H1 (cell line): ENCODE data around the gene ZBTB40. TPM values are rescaled to one million over a fixed set of nuclear protein-coding genes. Genes with fewer than 3 reads are reported as not detected.
A peak's percentile ranks its signal among the peaks of the same experiment; 100 is the strongest.

Experiments
- CTCF ChIA-PET: fragments of 300-600 bp; sonication (Branson Sonifier 250); formaldehyde crosslinking; loops from one replicate; lab custom pipeline; 2021; ENCODE audit not compliant: partially characterized antibody; lab: Charles Lee
- POLR2A ChIA-PET: fragments of 300-600 bp; sonication (Branson Sonifier 250); formaldehyde crosslinking; loops from one replicate; lab custom pipeline; 2021; ENCODE audit warnings: inconsistent platforms; ENCODE audit not compliant: partially characterized antibody; lab: Charles Lee
- DNase-seq, 2 experiments: peaks; one replicate each; pipeline versions ENCODE4 v3.0.0 to v3.0.0-alpha.2; 2010 to 2022; ENCODE audit warnings: low spot score in 2 of 2, low read depth in 1 of 2, mixed read lengths in 1 of 2
- FAIRE-seq: peaks from 2 replicates; lab custom pipeline; 2011; peaks lifted over from hg19 to GRCh38; lab: Jason Lieb, UNC
- H2AFZ ChIP-seq: 2 replicates; pipeline ENCODE4 v1.8.1; 2012; ENCODE audit warnings: low read length, inconsistent platforms
- H2AK5ac ChIP-seq: 2 replicates; pipeline ENCODE4 v1.6.1; 2013; ENCODE audit warnings: low read depth, low read length
- H2BK120ac ChIP-seq: replicated peaks from 2 replicates; pipeline ENCODE3; 2013; ENCODE audit warnings: low read depth, low read length, inconsistent platforms
- H2BK12ac ChIP-seq: 2 replicates; pipeline ENCODE4 v1.6.1; 2013; ENCODE audit warnings: low read depth, low read length
- H2BK15ac ChIP-seq: 2 replicates; pipeline ENCODE4 v1.6.1; 2013; ENCODE audit warnings: low read length
- H2BK20ac ChIP-seq: 2 replicates; pipeline ENCODE4 v1.6.1; 2013; ENCODE audit warnings: low read length
- H2BK5ac ChIP-seq: 2 replicates; pipeline ENCODE4 v1.6.1; 2013; ENCODE audit warnings: low read depth, low read length
- H3K14ac ChIP-seq: 2 replicates; pipeline ENCODE4 v1.6.1; 2013; ENCODE audit warnings: inconsistent platforms; ENCODE audit not compliant: insufficient read length
- H3K18ac ChIP-seq: 2 replicates; pipeline ENCODE4 v1.6.1; 2013; ENCODE audit warnings: low read length; ENCODE audit errors: extremely low read depth
- H3K23ac ChIP-seq: 2 replicates; pipeline ENCODE4 v1.6.1; 2013; ENCODE audit warnings: inconsistent platforms; ENCODE audit not compliant: insufficient read length
- H3K23me2 ChIP-seq: 2 replicates; pipeline ENCODE4 v1.6.1; 2013; ENCODE audit warnings: low read depth, low read length
- H3K27ac ChIP-seq: 2 replicates; pipeline ENCODE4 v1.6.1; 2011; ENCODE audit warnings: low read depth, low read length, inconsistent platforms
- H3K27me3 ChIP-seq, 4 experiments: replicated peaks in 1 of 4; 1 replicate in 1 of 4; 2 replicates in 3 of 4; pipeline versions ENCODE4 v1.6.1 to v1.8.1; 2011 to 2013; ENCODE audit warnings: low read length in 3 of 4, mild to moderate bottlenecking in 3 of 4, inconsistent platforms in 2 of 4, mixed read lengths in 2 of 4, moderate library complexity in 1 of 4; ENCODE audit not compliant: control insufficient read depth in 3 of 4, insufficient read depth in 3 of 4; ENCODE audit errors: extremely low read depth in 1 of 4
- H3K36me3 ChIP-seq, 4 experiments: 2 replicates each; pipeline versions ENCODE4 v1.6.1 to v1.8.1; 2011 to 2013; ENCODE audit warnings: mild to moderate bottlenecking in 4 of 4, low read length in 3 of 4, moderate library complexity in 2 of 4, control low read depth in 1 of 4, inconsistent platforms in 1 of 4; ENCODE audit not compliant: insufficient read depth in 4 of 4, control insufficient read depth in 2 of 4
- H3K4ac ChIP-seq: replicated peaks from 2 replicates; pipeline ENCODE3; 2013; ENCODE audit warnings: low read length, low read depth, mixed read lengths, inconsistent platforms; ENCODE audit not compliant: insufficient read length
- H3K4me1 ChIP-seq, 4 experiments: replicated peaks in 1 of 4; 1 replicate in 1 of 4; 2 replicates in 3 of 4; pipeline versions ENCODE4 v1.6.1 to v1.8.1; 2011 to 2013; ENCODE audit warnings: low read length in 3 of 4, inconsistent platforms in 2 of 4, mixed read lengths in 1 of 4; ENCODE audit not compliant: insufficient read depth in 4 of 4, control insufficient read depth in 3 of 4
- H3K4me2 ChIP-seq, 2 experiments: 2 replicates each; pipeline versions ENCODE4 v1.6.1 to v1.8.1; 2011 to 2013; ENCODE audit warnings: low read depth in 2 of 2, low read length in 2 of 2, control low read depth in 1 of 2, inconsistent platforms in 1 of 2, mild to moderate bottlenecking in 1 of 2; ENCODE audit not compliant: insufficient read depth in 1 of 2
- H3K4me3 ChIP-seq, 4 experiments: fragments of 200-600, 300-600 bp in 1 of 4; sonication (generic), shearing (Covaris generic), sonication (Bioruptor Twin) in 1 of 4; 2 replicates each; pipeline versions ENCODE4 v1.5.1 to v1.8.1; 2011 to 2016; ENCODE audit warnings: low read length in 4 of 4, low read depth in 3 of 4, control low read depth in 2 of 4, inconsistent platforms in 2 of 4, mild to moderate bottlenecking in 2 of 4, mixed read lengths in 1 of 4, moderate library complexity in 1 of 4; ENCODE audit not compliant: insufficient read depth in 2 of 4; ENCODE audit errors: extremely low read depth in 1 of 4
- H3K56ac ChIP-seq: replicated peaks from 2 replicates; pipeline ENCODE3; 2013; ENCODE audit warnings: low read depth, mild to moderate bottlenecking, mixed read lengths, low read length, inconsistent platforms; ENCODE audit not compliant: insufficient read length
- H3K79me1 ChIP-seq: 2 replicates; pipeline ENCODE4 v1.6.1; 2013; ENCODE audit warnings: low read depth, low read length, control low read depth
- H3K79me2 ChIP-seq, 2 experiments: 2 replicates each; pipeline versions ENCODE4 v1.6.1 to v1.8.1; 2012 to 2013; ENCODE audit warnings: low read length in 2 of 2, mild to moderate bottlenecking in 2 of 2, inconsistent platforms in 1 of 2; ENCODE audit not compliant: insufficient read depth in 2 of 2, control insufficient read depth in 1 of 2
- H3K9ac ChIP-seq, 4 experiments: replicated peaks in 1 of 4; 1 replicate in 1 of 4; 2 replicates in 3 of 4; pipeline versions ENCODE4 v1.6.1 to v1.8.1; 2011 to 2013; ENCODE audit warnings: low read depth in 3 of 4, low read length in 3 of 4, control low read depth in 2 of 4, mild to moderate bottlenecking in 2 of 4, moderate library complexity in 2 of 4, inconsistent platforms in 1 of 4; ENCODE audit errors: extremely low read depth in 1 of 4
- H3K9me3 ChIP-seq, 2 experiments: 2 replicates each; pipeline versions ENCODE4 v1.6.1 to v1.8.1; 2012 to 2013; ENCODE audit warnings: mild to moderate bottlenecking in 2 of 2, moderate library complexity in 2 of 2, control low read depth in 1 of 2, inconsistent platforms in 1 of 2, low read depth in 1 of 2, low read length in 1 of 2, mixed read lengths in 1 of 2; ENCODE audit not compliant: insufficient read depth in 2 of 2
- H4K20me1 ChIP-seq, 2 experiments: replicated peaks in 1 of 2; 2 replicates each; pipeline versions ENCODE3 to v1.8.1; 2011 to 2013; ENCODE audit warnings: inconsistent platforms in 2 of 2, low read length in 2 of 2, mild to moderate bottlenecking in 1 of 2; ENCODE audit not compliant: insufficient read depth in 2 of 2, control insufficient read depth in 1 of 2
- H4K5ac ChIP-seq: 2 replicates; pipeline ENCODE4 v1.6.1; 2013; ENCODE audit warnings: low read length, low read depth, mixed read lengths, inconsistent platforms; ENCODE audit not compliant: insufficient read length
- H4K8ac ChIP-seq: 2 replicates; pipeline ENCODE4 v1.8.0; 2013; ENCODE audit warnings: mild to moderate bottlenecking, moderate library complexity, low read length, inconsistent platforms; ENCODE audit not compliant: insufficient read depth; ENCODE audit errors: extremely low read depth
- H4K91ac ChIP-seq: replicated peaks from 2 replicates; pipeline ENCODE3; 2013; ENCODE audit warnings: low read length, mixed read lengths, inconsistent platforms; ENCODE audit not compliant: insufficient read length
- HDAC2 ChIP-seq, 2 experiments: fragments of 300-600 bp in 1 of 2; sonication (generic) in 1 of 2; IDR thresholded peaks; 2 replicates each; pipeline ENCODE4 v1.6.1; 2011 to 2012; ENCODE audit warnings: low read depth in 2 of 2, low read length in 2 of 2, mild to moderate bottlenecking in 2 of 2, moderate library complexity in 2 of 2, borderline replicate concordance in 1 of 2, inconsistent platforms in 1 of 2
- KDM1A ChIP-seq: fragments of 200-600, 300-600 bp; sonication (generic); IDR thresholded peaks from 2 replicates; pipeline ENCODE4 v1.7.1; 2016; ENCODE audit warnings: mild to moderate bottlenecking, low read length, borderline replicate concordance
- POLR2A ChIP-seq, 2 experiments: IDR thresholded peaks; 1 replicate in 1 of 2; 2 replicates in 1 of 2; pipeline ENCODE4 v1.6.1; 2011; ENCODE audit warnings: low read depth in 2 of 2, low read length in 2 of 2, mild to moderate bottlenecking in 2 of 2; ENCODE audit errors: control extremely low read depth in 1 of 2
- TEAD4 ChIP-seq: IDR thresholded peaks from 2 replicates; pipeline ENCODE4 v1.6.1; 2012; ENCODE audit warnings: low read depth, low read length, inconsistent platforms, mixed read lengths
- YY1 ChIP-seq: IDR thresholded peaks from 2 replicates; pipeline ENCODE4 v1.6.1; 2011; ENCODE audit warnings: low read depth, mild to moderate bottlenecking, low read length
- WGBS, 2 experiments: shearing (Covaris generic) in 1 of 2; methylation state at CpG; one replicate each; pipeline versions ENCODE4 v1.1.6 to v1.1.7; 2013 to 2015; ENCODE audit warnings: low lambda C conversion rate in 2 of 2, mixed read lengths in 2 of 2, inconsistent platforms in 1 of 2, low coverage in 1 of 2, missing lambda C conversion rate in 1 of 2; ENCODE audit not compliant: insufficient replicate concordance in 2 of 2, insufficient coverage in 1 of 2, insufficient read length in 1 of 2; ENCODE audit errors: extremely low coverage in 1 of 2, missing lambda C conversion rate in 1 of 2; 5-methylcytosine and 5-hydroxymethylcytosine counted together
- polyA plus RNA-seq, 7 experiments: library from polyadenylated mRNA; depleted of rRNA in 3 of 7; stranded (reverse) in 5 of 7; unstranded in 2 of 7; fragments of >200 nt in 5 of 7; fragments of 200-250 nt in 2 of 7; gene quantifications; 1 replicate in 5 of 7; 2 replicates in 1 of 7; 4 replicates in 1 of 7; pipeline versions ENCODE4 v1.2.1 to v1.2.3, GENCODE V29; 2011 to 2013; ENCODE audit warnings: missing spikeins in 2 of 7, mixed read lengths in 2 of 7
- total RNA-seq: library from RNA; stranded (reverse); fragmentation: NEBNext Ultra II Directional; extraction: Animal tissue kit (Norgen Biotek cat#: 25700); gene quantifications from 2 replicates; pipeline ENCODE4 v1.2.1, GENCODE V29; 2021

The ZBTB40 gene
- total and polyA plus RNA-seq, 2 of the 8 experiments (the other 6 are each of a cell fraction or from before 2014, with no cell fraction given), result 3.1 to 19.3 TPM

DNA sequence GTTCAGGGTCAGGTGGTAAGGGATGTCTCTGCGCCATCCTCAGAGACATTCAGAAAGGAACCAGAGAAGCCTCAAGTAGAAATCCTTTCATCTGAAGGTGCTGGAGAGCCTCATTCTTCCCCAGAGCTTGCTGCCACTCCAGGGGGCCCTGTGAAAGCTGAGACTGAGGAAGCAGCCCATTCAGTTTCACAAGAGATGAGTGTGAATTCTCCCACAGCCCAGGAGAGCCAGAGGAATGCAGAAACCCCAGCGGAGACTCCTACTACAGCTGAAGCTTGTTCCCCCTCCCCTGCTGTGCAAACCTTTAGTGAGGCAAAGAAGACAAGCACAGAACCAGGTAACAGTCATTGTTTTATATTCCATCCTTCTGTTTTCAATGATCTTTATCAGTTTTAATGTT lies 38.7 kb downstream of the ZBTB40 start:
- no peak overlapping the region for H2BK120ac ChIP-seq
- H3K4me2 ChIP-seq, result peak overlapping the region; percentile 19 to 45; a peak in 3 of 4 replicates
- H3K36me3 ChIP-seq, result no peaks in the 10 kb centered on the region
- H3K9me3 ChIP-seq, result no peaks in the 10 kb centered on the region
- H3K4me1 ChIP-seq, result peaks cover 5 to 20% (median 12%) of the 10 kb centered on the region in 4 experiments
- DNase-seq (peak; percentile 57 to 67), FAIRE-seq (peak; percentile 85)
- no peak overlapping the region for H3K4ac ChIP-seq
- H2BK5ac ChIP-seq, result peak overlapping the region; percentile 64; the same call in 1 of the 2 replicates
- H3K23me2 ChIP-seq, result no peaks in the 10 kb centered on the region
- no peak overlapping the region for H2AFZ ChIP-seq
- H3K79me1 ChIP-seq, result no peaks in the 10 kb centered on the region
- H2BK15ac ChIP-seq, result peak overlapping the region; percentile 83
- peaks cover 0 to 19% of the 10 kb centered on the region in 2 experiments; a peak in 2 of 4 replicates for H3K79me2 ChIP-seq
- ChIA-PET POLR2A (interaction anchor here (0.8 to 1.9 kb wide), 2 partner anchors 9 to 13 kb away, joined by 3 to 6 read pairs; no protein-coding TSS in a partner anchor), CTCF (interaction anchor here (0.7 to 2.4 kb wide), 11 partner anchors 8 to 180 kb away, joined by 3 to 9 read pairs (median 3); no protein-coding TSS in a partner anchor)
- 0 out of 2 replicates have a peak overlapping the region, but pooled peaks have one; percentile 42 for H3K18ac ChIP-seq
- no peak overlapping the region for H2BK12ac ChIP-seq
- H4K20me1 ChIP-seq, result no peaks in the 10 kb centered on the region
- peak overlapping the region; percentile 66; the same call in 1 of the 2 replicates for H2BK20ac ChIP-seq
- H4K5ac ChIP-seq, result no peak overlapping the region
- no peak overlapping the region for H3K56ac ChIP-seq
- no peak overlapping the region for H4K8ac ChIP-seq
- no peak overlapping the region for H4K91ac ChIP-seq
- H2AK5ac ChIP-seq, result no peak overlapping the region
- H3K9ac ChIP-seq, result no peak overlapping the region
- H3K23ac ChIP-seq, result no peak overlapping the region
- H3K27me3 ChIP-seq, result peaks cover 0 to 1% (median 0%) of the 10 kb centered on the region in 4 experiments; a peak in 1 of 7 replicates
- no peak overlapping the region for H3K27ac ChIP-seq
- H3K4me3 ChIP-seq, result no peak overlapping the region; a peak in 1 of 8 replicates
- H3K14ac ChIP-seq, result no peak overlapping the region
- WGBS, 2 experiments, result 40% methylated on average over 2 of the region's 2 CpGs; no CpG with 5 or more reads in 1 of the 2 experiments
- TF ChIP-seq HDAC2 (IDR thresholded peaks at IDR 0.05; ENCODE audit: borderline replicate concordance in 1 of 2, low read depth in 2 of 2, low read length in 2 of 2) (peak; percentile 44 to 94; a peak in 2 of 4 replicates), POLR2A (IDR thresholded peaks at IDR 0.05; ENCODE audit: control extremely low read depth in 1 of 2, low read depth in 2 of 2, low read length in 2 of 2) (no peak), TEAD4 (peak; percentile 73; the same call in 1 of the 2 replicates), KDM1A (peak; percentile 50; the same call in 1 of the 2 replicates), YY1 (no peak)
